SKM-1 (cell line): Measurements from ENCODE around the gene HEPHL1.
"Not testable (repeated sequence)": the region's sequence is repeated elsewhere in the genome, so short reads cannot be mapped to it uniquely, and the experiment has no call there.

Experiments used
- DNase-seq: peaks from one replicate; lab custom pipeline; 2025; ENCODE audit not compliant: unreplicated experiment; lab: John Stamatoyannopoulos, UW

The HEPHL1 gene, protein sequence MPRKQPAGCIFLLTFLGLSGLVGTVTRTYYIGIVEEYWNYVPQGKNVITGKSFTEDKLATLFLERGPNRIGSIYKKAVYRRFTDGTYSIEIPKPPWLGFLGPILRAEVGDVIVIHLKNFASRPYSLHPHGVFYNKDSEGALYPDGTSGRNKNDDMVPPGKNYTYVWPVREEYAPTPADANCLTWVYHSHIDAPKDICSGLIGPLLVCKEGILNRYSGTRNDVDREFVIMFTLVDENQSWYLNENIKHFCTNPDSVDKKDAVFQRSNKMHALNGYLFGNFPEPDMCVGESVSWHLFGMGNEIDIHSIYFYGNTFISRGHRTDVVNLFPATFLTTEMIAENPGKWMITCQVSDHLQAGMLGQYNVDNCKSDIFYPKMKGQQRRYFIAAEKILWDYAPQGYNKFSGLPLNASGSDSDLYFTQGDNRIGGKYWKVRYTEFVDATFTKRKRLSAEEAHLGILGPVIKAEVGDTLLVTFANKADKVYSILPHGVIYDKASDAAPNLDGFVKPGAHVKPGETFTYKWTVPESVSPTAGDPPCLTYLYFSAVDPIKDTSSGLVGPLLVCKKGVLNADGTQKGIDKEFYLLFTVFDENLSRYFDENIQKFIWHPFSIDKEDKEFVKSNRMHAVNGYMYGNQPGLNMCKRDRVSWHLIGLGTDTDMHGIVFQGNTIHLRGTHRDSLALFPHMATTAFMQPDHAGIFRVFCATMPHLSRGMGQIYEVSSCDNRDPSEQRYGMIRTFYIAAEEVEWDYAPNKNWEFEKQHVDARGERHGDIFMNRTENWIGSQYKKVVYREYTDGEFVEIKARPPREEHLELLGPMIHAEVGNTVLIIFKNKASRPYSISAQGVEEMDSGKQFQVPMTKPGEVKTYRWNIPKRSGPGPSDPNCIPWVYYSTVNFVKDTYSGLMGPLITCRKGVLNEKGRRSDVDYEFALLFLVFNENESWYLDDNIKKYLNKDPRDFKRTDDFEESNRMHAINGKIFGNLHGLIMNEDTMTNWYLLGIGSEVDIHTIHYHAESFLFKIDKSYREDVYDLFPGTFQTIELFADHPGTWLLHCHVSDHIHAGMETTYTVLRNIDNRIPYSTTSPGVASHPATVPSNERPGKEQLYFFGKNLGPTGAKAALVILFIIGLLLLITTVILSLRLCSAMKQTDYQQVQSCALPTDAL

DNA sequence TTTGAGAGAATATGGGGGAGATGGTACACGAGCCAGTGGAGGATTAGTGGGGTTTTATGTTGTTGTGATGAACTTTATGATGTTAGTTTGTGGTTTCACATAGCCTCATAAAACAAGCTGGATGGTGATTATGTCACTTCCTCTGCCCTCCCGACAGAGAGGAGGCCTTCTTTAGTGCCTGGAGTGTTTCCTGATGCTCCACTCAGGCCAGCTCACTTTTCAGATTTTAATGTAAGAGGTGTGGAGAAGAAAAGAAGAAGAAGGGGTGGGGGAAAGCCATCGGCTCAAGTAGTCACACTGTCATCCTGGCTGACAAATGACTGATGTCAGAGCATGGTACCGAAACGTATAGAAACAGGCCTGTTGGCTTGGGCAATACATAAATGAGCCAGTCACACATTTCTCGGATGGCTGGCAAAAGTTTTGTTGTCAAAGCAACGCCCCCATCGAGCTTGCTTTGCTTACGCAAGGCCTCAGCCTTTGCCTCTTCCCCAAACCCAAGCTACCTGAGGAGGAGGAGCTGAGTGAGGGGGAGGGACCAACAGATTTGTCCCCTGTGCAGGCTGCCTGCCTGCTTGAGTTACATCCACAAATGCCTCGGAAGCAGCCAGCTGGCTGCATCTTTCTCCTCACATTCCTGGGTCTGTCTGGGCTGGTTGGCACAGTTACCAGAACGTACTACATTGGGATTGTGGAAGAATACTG lies at the start of gene HEPHL1:
Gene HEPHL1, plus strand, starts transcription at position 578 of the 705 bp plus-strand sequence. Its CDS starts 15 bp downstream, at position 593.
- DNase-seq, result no peak

DNA sequence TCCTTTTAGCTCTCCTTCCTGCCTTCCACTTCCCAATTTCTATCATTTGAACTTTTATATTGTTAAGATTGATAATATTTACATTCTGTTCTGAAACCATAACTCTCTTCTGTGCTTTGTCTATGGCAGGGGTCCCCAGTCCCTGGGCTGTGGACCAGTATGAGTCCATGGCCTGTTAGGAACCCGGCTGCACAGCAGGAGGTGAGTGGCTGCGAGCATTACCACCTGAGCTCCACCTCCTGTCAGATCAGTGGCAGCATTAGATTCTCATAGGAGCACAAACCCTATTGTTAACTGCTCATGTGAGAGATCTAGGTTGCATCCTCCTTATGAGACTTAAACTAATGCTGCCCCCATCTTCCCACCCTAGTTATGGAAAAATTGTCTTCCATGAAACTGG lies 48.4 kb upstream of the HEPHL1 start:
- no peak for DNase-seq

DNA sequence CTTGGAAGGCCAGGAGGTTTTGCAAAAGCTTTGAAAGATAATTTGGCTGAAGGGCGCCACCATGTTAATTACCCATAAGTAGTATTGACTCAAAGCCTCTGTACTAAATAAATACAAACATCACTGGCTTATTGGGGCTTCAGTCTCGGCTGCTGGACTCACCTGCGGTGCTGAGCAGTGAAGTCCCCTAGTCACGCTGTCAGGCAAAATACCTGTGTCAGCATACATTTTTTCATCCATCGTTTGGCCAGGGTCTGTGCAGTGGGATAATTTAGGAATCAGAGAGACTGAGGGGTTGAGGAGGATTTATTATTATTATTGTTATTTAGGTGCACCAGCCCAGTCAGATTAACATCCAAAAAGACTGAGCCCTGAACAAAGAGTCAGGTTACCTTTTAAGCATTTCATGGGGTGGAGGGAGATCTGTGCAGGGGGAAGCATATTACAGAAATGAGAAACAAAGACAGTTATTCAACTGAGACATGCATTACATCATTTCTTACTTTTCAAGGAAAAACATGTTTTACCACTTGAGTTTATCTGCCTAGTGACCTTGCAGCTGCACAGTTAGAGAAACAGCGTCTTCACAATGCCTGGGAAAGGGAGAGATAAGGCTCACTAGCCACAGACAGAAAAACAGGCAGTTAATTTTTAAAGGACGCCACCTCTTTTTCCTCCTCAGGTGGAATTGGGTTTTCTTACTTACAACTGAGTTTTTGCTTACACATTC lies 47.7 kb upstream of the HEPHL1 start:
- DNase-seq, result not testable (repeated sequence)

DNA sequence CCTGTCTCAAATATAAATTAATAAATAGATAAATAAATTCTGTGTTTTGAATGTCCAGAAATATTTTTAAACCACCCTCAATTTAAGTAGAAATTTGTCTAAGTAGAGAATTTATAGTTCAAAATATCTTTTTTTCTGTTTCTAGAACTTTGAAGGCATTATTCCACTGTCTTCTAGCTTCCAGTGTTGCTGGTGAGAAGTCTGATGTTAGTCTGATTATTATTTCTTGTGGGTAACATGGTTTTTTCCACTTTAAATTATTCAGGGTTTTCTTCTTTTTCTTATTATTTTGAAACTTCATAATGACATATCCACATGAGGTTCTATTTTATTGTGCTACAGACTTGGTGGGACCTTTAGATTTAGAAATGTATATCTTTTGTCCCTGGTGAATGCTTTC lies 46.4 kb upstream of the HEPHL1 start:
- no peak for DNase-seq

DNA sequence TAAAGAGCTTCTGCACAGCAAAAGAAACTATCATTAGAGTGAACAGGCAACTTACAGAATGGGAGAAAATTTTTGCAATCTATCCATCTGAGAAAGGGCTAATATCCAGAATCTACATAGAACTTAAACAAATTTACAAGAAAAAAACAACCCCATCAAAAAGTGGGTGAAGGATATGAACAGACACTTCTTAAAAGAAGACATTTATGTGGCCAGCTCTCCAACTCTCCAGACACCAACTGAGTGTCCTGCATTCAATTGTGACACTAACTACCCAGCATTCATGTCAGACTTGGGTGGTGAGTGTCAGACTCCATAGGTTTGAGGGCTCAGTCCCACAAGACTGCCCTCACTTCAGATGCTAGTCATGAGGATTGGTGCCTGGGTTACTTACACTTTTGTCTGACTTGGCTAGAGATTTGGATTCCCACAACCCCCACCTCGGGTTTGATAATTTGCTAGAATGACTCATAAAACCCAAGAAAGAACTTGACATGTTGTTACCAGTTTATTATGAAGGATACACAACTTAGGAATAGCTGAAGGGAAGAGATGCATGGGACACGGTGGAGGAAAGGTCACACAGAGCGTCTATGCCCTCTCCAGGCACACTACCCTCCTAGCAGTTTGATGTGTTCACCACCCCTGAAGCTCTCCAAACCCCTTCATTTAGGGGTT lies 44.4 kb upstream of the HEPHL1 start:
- not testable (repeated sequence) for DNase-seq

DNA sequence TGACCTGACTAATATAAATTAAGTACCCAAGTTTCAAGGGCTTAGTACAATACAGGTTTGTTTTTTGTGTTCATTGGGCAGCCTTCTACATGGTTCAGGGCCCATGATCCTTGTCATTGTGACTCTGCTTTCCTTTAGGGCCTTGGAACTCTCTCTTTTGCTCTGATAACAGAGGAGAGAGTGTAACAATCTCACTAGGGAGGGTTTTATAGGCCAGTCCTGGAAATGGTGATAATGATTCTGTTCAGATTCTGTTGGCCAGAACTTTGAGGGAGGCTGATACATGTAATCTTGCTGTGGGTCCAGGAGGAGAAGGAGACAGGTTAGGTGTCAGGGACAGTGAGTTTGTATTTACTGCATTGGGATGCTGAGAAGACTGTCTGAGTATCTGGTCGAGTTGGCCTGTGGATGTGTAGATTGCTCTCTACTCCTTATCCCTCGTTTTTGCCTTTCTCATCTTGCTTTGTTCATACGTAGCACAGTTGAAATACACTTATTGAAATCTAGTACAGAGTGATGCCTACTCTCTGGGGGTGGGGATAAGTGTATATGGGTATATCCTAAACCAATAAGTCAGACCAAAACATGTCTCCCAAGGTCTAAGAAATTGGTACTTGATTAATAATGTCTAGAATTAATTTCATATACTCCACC lies 37.5 kb upstream of the HEPHL1 start:
- DNase-seq, result no peak

DNA sequence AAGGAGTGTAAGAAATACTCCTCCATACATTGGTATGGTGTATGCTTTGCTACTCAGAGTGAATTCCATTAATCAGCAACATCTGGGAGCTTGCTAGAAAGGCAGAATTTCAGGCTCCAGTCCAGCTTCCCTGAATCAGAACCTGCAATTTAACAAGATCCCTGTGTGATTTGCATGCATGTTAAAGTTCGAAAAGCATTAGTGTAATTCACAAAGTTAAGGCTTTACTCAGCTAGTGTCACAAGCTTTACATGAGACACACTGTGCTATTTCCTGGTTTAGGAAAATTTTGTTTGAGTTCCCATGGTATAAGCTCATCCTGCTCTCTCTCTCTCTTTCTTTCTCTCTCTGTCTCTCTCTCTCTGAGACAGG lies 37.0 kb upstream of the HEPHL1 start:
- DNase-seq, result no peak

DNA sequence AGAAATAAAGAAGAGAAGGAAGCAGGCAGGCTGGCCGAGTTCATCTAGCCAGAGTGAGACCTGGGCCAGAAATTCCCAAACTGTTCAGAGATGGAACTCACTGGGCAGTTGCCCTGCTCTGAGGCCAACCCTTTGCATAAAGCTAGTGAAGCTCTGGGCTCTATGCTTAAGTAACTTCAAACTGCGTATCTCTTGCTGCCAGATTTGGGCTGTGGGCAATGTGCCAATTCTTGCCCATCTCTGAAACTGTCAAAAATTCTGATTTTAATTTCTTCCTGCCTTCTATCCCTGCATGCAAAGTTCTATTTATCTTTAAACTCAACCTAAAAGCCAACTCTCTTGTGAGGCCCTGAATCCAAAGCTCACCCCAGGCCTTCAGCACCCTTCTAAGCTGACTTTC lies 36.2 kb upstream of the HEPHL1 start:
- no peak for DNase-seq

DNA sequence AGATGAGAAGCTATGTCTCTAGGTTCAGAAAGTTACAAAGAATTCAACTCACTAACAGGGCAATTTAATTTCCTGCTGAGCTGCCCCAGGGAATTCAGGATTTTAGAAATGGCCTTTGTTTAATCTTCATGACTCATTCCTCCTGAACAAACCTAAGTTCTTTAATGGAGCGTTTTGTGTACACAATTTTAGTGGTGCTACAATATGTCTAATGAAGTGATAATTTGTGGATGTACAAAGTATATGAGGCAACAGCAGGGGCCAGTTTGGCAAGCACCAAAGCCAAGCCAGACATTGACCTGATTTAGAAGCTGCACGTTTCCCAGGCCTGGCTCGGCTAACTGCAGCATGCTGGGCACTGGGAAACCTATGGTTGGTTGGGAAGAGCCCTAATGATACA lies 34.4 kb upstream of the HEPHL1 start:
- no peak for DNase-seq

DNA sequence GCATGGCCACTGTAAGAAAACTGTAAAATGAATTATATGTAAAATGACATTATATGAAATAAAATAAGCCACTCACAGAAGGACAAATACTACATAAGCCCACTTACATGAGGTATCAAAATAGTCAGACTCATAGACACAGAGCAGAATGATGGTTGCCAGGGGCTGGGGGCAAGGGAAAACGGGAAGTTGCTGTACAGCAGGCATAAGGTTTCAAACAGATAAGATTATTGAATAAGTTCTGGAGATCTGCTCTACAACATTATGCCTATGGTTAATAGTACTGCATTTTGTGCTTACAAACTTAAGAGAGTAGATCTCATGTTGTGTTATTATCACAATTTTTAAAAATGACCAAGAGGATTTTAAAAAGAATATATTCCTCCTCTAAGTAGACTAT lies 32.7 kb upstream of the HEPHL1 start:
- no peak for DNase-seq

DNA sequence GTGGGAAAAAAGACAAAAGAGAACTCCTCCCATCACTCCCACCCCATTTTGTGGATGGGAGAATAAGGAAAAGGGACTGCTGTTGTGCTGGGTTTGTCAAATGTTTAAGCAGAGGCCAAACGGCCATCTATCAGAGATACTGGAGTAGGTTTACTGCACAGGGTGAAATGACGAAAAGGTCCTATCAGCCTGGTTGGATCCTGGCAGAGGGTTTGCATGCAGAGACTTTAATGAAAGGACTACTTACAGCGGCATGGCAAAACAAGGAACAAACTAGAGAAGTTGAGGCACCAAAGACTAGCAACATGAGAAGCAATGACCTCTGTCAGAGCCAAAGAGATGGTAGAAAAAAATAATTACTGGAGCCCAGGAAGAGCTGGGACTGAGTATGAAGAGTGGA lies 32.2 kb upstream of the HEPHL1 start:
- DNase-seq, result no peak

DNA sequence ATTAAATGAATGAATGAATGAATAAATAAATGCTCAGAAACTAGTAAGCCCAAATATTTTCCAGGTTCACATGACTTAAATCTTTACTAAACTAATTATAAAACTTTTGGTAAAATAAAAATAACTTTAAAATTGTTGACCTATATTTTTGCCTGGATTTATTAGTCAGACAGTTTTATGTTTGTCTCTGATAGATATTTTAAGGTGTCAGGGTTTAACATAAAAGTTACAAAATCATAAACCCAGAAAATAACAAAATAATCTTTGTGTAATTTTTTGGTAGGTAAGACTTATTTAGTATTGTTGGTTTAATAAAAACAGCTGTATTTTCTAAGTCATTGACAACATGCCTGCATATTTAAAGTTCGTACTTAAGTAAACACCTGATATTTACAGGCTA lies 27.4 kb upstream of the HEPHL1 start:
- no peak for DNase-seq

DNA sequence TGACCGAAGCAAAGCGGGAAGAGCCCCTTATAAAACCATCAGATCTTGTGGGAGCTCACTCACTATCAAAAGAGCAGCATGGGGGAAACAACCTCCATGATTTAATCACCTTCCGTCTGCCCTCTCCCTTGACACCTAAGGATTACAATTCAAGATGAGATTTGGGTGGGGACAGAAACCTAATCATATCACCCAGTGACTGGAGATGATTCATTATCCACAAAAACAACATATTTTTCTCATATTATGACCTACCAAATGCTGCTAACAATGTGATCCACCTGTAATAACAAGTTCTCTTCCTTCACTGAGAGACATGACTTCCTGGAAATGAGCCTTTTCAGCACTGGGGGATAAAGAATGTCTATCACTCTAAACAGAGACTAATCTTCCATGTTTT lies 23.4 kb upstream of the HEPHL1 start:
- no peak for DNase-seq

DNA sequence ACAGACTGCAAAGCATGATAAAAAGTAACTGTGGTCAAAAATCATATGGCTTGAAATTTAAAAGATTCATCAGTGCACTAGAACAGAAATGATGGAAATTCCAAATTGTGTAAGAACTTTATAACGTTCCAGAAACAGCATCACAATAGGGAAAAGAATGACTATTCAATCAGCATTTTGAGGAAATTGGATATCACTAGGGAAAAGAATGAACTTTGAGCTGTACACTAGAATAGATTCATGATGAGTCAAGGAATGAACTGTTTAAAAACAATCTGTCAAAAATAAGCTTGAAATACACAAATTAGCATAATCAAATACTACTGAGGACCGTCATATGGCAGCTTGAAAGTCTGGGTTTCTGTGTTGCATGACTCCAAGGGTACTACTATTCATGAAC lies 20.5 kb upstream of the HEPHL1 start:
- DNase-seq, result no peak

DNA sequence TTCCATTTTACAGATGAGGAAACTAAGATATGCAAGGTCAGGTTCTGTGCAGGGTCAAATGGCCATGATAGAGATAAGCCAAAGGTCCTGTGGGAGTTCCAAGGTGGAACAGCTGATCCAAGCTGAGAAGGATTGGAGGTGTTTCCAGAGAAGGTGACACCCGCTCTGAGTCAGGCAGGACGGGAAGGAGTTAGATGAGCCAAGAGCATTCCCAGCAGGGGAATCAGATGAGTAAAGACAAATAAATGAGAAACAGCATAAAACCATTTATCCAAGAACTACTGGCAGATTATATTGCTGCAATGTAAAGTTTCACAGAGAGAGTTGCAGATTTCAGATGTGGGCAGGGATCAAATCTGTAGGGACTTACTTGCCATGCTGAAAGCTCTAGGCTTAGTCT lies 18.9 kb upstream of the HEPHL1 start:
- DNase-seq, result no peak

DNA sequence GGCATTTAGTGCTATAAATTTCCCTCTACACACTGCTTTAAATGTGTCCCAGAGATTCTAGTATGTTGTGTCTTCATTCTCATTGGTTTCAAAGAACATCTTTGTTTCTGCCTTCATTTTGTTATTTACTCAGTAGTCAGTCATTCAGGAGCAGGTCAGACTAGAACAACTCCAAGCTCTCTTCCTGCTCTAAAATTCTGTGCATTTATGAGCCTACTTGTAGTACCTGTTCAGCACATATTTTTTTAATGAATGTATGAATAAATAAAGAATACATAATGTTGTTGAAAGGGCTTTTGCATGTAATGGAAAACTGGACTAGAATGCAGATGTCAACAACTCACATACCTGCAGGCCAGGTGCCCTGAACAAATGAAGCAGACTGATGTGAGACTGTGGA lies 13.7 kb upstream of the HEPHL1 start:
- no peak for DNase-seq

DNA sequence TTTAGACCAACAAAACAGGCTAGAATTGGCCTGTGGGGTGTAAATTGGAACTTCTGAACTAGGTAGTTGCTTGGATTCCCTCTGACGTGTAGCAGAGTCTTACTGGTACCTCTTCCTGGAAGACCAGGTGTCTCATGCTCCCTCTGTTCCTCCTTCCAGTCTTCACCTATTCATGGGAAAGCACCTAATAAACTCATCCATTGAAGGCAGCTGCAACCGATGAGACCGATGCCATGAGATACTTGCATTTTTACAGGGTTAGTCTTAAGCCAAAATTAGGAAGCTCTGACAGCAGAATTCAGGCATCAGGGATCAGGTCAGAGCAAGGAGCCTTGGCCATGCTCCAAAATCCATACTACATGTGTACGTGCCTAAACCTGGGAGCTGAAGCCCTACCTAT lies 13.2 kb upstream of the HEPHL1 start:
- DNase-seq, result no peak

DNA sequence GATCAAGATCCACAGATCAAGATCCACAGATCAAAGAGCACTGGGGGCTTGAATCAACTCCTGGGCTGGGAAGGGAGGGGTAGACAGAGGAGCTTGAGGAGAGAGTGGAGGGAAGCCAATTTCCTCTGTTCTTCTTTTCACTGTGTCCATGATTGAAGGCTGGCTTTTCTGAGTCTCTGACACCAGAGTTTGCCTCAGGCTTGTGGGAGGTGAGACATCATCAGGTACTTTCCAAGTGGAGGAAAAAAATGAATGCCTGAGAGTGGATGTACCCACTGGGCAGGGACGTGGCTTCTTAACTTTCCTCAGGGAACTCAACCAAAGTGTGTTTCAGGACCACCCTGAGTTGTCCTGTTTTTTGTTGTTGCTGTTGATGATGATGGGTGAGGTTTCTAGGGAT lies 11.0 kb upstream of the HEPHL1 start:
- DNase-seq, result no peak

DNA sequence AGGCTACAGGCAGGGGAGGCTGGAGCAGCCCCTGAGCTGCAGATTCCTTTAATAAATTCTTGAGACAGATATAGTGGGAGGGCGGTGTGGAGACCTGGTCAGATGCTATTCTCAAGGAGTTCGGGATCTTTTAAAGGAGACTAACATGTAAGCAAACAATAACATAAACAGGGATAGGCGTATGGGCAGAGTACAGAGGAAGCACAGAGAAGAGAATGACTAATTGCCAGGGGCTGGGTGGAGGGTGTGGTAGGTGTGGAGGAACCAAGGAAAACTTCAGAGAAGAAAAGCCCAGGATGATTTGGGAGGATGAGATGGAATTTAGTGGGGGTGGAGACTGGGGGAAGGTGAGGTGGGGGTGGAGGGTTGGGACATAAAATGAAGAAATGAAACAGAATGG lies 9.7 kb upstream of the HEPHL1 start:
- no peak for DNase-seq
